ENCODE data around the gene STXBP6.
"Not testable (repeated sequence)": the region's sequence is repeated elsewhere in the genome, so short reads cannot be mapped to it uniquely, and the experiment has no call there.

The STXBP6 gene

DNA sequence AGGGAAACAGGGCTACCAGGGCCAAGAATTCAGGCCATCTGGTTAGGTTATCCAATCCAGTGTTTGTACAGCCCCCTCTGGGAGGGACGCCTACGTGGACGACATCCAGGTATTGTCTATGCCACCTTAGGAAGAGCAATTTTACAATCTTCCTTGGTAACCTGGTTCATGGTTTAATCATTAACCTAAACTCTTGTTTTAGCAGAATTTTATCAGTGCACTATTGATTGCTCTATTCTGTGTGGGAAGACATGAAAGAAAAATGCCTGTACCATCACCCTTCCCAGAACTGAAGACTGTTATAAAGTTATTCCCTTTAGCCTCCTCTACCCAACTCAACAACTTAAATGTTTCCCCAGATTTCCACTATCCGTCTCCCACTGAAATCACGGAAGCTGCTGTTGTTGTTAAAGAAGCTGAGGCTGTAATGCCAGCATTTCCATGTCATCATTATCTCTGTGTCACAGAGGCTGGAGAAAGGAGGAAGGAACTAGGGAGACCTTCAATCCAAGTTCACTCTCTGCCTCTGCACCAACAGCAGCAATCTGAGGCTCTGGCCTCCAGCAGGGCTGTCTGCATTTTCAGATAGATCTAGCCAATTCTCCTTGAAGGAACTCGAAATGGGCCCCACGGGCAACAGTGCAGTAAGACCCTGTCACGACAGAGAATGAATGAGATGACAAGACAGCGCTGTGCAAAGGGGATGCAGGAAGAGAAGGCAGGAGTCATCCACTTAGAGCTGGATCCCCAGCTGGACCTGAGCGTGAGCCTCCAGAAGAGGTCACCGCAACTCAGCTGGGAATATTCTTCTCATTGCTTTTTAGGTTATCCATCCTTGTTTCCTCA lies 232.5 kb downstream of the STXBP6 start:
- no peak for DNase-seq

DNA sequence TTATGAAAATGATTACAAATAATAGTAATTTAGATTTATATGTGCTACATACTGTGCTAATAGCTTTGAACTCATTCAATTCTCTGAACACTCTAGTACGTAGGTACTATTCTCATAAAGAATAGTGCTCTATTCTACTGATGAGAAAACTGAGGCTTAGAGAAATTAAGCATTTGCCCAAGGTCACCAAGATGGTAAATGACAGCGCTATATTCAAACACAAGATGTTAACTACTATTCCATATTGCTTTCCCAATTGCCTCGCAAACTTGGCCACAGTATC lies 233.1 kb downstream of the STXBP6 start:
- no peak for DNase-seq

DNA sequence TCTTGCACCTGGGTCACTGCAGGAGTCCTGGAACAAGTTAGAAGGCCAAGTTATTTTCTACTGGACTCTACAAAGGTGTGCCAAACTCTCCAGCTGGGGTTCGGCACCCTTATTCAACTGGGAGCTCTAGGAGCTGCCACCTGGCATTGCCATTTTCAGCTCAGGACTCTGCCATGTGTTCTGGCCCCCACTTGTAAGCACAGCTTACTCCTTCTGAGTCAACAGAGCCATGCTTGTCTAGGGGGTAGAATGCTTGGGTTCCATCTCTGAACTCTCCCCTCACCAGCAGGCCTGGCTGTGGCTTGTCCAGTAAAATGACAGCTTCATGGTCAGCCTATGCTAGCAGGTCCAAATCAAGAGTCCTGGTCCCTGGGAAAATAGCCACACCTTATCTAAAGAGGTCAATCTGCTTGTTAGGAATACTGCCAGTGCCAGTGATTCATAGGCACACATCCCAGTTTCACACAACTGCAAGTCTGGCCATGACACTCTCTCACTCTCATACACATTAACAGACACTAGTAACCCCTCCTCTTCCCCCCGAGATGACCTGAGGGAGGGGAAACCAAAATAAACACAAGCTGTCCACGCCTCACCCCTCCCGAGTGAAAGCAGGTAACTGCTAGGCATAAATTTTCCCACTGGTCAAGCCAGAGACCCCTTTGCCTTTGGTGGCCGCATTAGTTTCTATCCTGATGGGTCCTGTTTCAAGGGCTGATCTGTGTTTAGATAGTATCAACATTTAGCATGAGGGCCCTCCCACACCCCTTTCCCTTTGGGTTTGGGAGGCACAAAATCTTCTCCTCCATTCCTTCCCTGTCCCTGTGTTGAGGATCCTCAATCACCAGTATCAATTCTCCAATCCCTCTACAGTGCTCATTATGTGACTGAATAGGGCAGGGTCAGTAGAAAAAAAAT lies 233.7 kb downstream of the STXBP6 start:
- no peak for DNase-seq

DNA sequence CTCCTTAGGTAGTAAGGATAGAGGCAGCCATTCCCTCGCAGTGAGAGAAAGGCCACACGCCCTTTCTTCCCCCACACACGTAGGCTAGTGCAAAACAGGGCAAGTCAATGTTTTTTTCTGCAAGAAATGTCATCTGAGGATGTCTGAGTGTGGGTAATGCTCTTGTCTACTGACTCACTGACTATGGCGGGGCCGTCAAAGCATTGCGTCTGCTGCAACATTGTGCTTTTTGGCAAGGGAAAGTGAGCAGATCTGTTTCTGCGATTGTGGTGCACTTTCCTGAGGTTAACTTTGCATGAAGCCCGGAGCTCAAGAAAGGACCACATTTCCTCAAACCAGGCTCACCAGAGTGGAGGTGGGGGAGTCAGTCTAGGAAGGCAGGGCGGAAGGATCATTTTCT lies 234.4 kb downstream of the STXBP6 start:
- DNase-seq, result no peak

DNA sequence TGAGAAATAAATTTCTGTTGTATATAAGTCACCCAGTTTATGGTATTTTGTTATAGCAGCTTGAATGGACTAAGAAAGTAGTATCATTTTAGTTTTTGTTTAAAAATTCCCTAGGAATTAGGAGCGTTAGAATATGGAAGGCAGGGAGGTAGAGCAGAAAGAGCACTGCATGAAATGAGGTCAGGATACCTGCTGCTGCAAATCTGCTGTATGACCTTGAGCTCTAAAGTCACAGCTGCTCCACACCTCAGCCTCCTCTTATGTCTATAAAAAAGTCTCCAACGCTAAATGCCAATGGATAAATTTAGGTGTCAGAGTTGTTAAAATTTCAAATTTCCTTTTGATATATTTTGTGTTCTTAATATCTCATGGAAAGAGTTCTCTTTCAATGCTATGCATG lies 235.0 kb downstream of the STXBP6 start:
- no peak for DNase-seq

DNA sequence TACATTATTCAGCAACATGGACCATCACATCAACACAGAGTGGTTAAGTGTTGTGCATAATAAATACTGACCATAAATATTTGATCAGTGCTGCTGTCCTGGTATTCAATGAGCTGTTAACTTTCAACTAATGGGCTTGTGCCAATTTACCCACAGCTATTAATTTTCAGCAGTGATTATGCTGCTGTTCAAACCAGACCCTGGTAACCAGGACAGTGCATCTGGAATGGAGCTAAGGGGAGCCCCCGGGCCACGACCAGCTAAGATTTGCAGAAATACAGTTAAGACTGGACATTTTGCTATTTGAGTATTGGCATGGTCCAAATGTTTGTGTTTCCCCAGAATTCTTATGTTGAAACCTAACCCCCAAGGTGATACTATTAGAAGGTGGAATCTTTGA lies 235.6 kb downstream of the STXBP6 start:
- no peak for DNase-seq

DNA sequence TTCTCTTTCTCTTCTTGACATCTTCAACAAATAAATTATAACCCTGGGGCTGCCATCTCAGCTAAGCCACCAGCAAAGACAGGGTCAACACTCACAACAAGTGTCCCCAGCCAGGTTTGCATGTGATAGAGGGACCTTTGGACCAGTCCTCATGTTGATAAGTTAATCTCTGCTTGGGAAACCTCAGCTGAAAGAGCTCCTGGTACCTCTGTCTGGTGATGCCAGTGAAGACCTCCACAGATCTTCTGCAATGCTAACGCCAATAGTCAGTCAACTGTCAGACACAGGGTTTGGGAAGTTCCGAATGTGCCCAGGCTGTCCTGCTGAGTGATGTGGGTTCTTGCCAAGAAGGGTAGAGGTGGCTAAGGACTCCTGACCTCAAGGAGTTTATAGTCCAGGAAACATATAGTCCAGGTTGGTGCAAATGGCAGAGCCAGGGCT lies 236.1 kb downstream of the STXBP6 start:
- no peak for DNase-seq

DNA sequence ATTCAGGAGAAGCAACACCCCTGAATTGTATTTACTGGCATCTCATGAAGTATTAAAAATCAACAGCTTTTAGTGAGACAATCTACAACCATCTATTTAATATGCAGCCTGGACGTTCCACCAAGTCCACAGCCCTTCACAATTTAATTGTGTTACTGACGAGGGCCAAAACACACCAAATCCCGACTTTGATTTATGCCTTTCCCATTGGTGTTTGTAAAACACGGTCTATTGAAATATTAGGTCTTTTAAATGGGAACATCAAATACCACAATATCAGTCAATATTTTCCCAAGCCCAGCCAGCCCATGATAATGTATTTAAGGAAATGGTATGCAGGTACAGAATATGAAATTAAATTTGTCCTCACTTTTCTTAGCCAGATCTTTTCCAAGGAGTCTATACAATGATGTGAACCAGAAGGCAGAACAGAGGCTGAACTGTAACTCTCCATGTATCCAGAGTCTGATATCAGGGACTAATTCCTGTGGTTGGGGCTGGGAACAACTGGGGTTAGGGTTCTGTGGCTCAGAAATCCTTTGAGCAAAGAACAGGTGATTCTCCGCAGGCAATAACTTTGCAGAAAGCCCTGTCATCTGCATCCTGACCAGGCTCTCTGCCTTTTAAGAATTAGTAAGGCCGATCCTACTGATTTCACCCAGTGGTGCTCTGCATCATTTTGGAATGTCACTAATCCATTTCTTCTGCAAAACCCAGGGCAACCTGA lies 236.7 kb downstream of the STXBP6 start:
- DNase-seq, result no peak

DNA sequence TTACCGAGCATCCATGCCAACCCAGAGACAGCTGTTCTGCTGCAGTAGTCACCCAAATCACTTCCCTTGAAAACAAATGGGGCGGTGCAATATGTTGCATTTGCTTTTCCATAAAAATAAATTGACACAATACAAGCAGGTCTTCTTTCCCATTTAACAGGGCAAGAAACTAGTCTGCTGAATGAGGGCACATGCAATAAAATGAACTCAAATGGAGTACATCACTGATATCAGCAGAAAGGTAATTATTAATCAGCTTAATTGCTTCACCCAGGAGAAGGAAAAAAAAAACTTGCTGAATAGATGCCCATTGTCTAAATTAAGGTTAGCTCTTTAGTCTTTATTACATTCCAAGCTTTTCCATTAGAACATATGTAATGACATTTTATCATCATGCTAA lies 240.8 kb downstream of the STXBP6 start:
- no peak for DNase-seq

DNA sequence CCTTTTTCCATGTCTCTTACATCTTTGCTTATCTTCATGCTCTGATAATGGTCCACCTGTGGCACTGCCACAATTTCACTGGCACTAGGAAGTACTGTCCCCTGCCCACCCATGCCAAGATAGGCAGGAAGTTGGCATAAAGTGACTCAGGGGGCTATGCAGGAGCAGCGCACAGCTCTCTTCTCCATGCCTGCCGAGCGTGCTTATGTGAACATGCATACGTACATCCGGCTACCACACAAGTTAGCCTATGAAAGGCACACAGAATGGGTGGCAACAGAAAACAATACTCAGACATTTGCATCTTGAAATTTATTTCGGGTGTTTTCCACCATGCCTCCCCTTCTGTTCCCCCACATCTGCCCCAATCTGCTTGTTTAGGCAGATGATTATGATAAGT lies 241.5 kb downstream of the STXBP6 start:
- no peak for DNase-seq

DNA sequence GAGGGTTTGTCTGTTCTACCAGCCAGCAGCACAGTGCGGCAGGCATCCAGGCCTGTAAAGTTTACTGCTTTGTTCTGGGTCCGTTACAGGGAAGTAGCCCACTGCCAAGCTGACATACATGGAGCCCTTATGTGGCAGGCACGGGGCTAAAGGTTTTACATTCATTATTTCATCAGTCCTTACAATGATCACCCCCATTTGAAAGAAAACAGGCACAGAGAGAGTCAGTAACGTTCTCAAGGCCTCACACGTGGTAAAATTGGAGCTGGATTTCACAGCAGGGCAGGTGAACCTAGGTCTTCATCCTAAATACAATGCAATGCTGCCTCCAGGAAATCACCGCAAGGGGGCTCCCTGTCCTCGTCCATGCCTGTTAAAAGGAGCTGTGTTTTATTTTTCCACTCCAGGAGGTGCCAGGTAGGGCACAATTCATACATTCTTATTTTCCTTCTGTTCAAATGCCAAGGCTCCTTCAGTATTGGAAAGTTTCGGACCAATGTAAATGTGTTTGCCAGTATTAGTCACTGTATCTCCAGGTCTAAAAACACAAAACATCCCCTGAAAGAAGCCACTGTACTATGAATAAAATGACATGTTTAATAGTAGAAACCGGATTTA lies 243.8 kb downstream of the STXBP6 start:
- peak; percentile 56 to 57 for DNase-seq

DNA sequence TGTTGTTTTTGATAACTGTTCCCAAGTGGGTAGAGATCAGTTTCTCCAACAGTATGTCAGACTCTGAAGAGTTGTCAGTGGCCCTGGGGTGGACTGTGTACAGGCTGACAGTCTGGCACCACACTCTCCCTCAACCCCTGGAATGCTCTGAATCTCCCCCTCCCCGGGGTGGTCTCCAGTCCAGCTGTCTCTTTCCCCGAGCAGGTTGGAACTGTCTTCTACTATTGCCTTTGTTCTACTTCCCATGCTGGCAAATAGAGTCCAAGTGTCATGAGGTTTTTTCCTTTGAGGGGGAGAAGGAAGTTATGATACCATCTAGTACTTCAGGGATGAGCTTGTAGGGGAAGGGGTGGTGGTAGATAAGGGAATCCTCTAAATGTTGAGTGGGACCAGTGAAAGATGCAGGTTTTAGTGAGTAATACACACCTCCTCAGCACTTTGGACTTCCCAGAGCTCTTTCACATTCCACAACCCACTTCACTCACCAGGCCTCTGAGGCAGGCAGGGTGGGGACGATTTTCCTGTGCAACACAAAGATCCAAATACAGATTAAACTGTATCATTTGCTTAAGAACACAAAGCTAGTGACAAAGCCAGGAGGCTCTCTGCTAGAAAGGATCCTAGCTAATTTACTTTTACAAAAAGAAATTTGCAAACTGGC lies 245.3 kb downstream of the STXBP6 start:
- no peak for DNase-seq

DNA sequence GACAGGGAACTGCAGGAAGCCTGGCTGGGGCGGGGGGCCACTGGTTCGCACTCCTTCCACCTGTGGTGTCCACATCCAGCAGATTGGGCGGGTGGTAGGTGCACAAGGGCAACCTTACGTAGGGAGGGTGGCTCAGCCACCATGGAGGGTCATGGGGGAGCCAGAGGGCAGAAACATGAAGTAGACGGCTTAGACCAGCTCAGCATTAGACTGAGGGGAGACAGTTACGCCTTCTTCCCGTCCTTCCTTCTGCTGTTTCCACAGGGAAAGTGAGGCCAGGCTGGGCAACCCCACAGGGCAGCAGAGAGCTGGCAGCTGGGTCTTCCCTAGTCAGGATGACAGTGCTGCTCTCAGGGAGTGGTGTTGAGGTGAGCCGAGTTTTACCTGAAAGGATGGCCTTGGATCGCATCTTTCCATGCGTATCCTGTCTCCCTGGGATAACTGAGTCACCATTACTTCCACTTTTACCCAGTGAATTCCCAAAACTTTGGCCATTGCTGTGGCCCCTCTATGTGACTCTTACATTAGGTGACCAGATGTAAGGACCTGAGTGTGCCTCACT lies 245.9 kb downstream of the STXBP6 start:
- DNase-seq, result no peak

DNA sequence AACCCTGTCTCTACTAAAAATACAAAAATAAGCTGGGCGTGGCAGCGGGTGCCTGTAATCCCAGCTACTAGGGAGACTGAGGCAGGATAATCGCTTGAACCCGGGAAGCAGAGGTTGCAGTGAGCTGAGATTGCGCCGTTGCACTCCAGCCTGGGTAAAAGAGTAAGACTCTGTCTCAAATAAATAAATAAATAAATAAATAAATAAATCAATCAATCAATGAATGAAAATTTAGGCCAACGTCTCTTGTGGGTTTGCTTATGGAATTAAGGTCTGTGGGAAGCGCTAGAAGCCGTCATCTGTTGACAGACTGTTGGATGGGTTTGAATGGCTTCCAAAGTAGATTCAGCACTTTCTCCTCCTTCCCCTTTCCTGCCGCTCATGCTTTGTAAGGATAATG lies 246.5 kb downstream of the STXBP6 start:
- DNase-seq, result not testable (repeated sequence)

DNA sequence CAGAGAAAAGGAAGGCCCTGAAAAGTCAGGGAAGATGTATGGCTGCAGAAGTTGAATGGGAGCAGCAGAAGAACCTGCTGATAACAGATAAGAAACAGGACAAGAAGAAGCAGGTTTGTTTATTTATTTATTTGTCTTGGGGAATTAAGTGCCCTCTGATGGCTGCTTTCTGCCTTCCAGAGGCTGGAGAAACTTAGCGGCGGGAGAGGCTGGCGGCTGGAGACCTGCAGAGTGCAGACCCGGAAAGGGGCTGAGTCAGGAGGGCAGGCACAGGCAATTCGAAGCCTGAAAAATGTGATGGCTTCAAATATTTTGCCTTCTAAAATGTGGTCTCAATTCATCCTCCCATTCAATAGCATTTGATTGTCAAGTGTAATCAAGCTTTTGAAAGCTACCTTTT lies 247.7 kb downstream of the STXBP6 start:
- DNase-seq, result no peak

DNA sequence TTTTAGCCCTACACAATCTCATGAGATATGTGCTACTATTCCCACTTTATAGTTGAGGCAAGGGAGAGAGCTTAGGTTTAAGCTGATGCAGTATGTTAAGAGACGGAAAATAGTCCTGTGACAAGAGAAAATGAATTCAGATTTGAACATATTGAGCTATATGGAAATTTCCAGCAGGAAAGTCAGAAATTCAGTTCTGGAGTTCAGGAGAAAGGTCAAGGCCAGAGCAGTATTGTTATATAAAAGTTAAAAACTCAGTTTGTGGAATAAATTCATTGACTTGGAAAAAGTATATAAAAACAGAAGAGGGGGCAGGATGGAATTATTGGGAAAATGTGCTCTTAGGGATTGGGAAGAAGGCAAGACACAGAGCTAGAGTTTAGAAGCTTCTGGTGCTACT lies 248.9 kb downstream of the STXBP6 start:
- DNase-seq, result no peak

DNA sequence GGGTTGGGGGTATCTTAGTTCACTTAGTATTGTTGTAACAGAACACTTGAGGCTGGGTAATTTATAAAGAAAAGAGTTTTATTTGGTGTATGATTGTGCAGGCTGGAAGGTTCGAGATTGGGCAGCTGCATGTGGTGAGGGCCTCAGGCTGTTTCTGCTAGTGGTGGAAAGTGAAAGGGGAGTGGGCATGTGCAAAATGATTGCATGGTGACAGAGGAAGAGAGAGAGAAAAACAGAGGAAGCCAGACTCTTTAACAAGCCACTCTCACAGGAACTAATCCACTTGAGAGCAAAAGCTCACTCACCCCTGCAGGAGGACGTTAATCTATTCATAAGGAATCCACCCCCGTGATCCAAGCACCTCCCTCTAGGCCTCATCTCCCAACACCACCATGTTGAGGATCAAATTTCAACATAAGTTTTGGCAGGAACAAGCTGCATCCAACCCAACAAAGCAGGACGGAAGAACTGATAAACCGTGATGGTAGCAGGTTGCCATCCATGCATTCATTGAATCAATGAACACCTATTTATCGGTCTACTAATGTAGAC lies 251.0 kb downstream of the STXBP6 start:
- no peak for DNase-seq

DNA sequence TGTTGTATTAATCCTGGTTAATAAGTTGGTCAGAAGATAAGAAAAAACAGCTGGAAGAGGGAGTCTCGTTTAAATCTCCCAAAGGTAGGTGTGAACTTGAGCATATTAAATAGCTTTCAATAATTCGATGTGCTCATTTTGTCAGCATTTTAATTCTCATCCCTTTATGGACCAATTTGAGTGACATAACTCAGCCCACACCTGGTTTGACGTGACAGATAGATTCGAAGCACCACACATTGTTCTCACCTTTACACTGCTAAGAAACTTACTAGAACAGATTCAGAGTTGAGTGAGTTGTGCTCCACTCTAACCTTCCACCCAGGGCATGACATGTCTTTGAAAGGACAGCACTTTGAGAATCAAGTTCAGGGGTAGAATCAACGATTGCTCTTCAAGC lies 254.5 kb downstream of the STXBP6 start:
- no peak for DNase-seq

DNA sequence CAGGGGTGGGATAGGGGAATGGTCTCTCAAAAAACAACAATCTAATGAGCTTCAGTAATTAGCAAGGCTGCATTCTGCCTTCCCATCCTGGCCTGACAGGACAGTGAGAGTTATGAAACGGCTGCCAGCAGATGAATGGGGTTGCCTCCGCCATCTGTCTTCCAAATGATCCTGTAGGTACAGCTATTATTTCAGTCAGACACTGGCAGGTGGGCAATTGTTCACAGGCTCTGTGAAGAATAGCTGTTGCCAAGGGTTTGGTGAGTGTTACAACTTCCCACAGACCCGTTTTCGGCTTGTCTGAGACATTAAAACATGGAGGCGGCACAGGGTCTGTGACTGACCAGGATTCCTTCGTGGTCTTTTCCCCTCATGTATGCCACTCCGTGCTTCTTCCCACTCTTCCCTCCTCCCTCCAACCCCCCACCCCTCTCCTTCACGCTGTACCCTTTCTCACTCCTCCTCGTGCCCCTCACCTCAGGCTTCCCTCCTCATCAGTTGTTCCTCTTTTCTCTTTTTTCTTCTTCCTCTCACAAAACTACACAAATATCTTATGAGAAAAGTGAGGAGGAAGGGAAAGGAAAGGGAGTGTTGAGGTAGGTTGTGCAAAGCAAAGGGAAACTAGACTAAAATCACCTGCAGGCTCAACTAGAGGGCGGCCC lies 255.2 kb downstream of the STXBP6 start:
- DNase-seq, result no peak

DNA sequence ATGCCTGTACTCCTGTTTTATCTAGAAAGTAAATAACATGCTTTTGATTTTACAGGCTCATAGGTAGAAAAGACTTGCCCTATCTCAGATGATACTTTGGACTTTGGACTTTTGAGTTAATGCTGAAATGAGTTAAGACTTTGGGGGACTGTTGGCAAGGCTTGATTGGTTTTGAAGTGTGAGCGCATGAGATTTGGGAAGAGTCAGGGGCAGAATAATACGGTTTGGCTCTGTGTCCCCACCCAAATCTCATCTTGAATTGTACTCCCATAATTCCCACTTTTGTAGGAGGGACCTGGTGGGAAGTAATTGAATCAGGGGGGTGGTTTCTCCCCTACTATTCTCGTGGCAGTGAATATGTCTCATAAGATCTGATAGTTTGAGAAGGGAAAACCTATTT lies 259.8 kb downstream of the STXBP6 start:
- DNase-seq, result no peak

DNA sequence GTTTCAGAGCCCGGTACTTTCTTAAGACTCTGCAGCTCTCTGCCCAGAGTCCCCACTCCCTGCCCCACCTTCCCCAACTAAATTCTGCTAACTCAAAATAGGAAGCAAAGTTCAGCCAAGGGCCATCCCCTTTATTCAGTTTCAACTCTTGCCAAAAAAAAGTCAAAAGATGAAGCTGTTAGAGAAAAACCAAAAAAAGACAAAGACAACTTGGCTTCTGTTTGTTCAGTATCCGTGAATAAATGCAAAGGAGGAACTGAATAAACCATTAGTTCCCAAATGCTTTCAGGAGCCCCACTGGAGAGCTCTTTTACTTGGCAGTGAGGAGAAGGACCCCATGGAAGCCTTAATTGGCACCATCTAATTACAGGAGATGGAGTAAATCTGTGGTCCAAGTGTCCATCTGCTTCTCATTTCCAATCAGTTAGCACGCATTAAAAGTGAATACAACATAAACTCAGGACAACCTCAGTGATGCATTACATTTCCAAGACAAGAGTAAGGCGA lies 260.5 kb downstream of the STXBP6 start:
- no peak for DNase-seq

All from activated T-cell treated with anti-CD3 and anti-CD28 coated beads, Interleukin-2, amount 50 U/mL, for 48 hours (primary cell).